Fibroblast of peridontal ligament (primary cell): ENCODE results near the gene TAF1B.
"Not testable (repeated sequence)": the region's sequence is repeated elsewhere in the genome, so short reads cannot be mapped to it uniquely, and the experiment has no call there.

Experiments
- DNase-seq: peaks from one replicate; pipeline ENCODE4 v3.0.0-alpha.2; 2010; ENCODE audit errors: extremely low read depth

TAF1B gene

DNA sequence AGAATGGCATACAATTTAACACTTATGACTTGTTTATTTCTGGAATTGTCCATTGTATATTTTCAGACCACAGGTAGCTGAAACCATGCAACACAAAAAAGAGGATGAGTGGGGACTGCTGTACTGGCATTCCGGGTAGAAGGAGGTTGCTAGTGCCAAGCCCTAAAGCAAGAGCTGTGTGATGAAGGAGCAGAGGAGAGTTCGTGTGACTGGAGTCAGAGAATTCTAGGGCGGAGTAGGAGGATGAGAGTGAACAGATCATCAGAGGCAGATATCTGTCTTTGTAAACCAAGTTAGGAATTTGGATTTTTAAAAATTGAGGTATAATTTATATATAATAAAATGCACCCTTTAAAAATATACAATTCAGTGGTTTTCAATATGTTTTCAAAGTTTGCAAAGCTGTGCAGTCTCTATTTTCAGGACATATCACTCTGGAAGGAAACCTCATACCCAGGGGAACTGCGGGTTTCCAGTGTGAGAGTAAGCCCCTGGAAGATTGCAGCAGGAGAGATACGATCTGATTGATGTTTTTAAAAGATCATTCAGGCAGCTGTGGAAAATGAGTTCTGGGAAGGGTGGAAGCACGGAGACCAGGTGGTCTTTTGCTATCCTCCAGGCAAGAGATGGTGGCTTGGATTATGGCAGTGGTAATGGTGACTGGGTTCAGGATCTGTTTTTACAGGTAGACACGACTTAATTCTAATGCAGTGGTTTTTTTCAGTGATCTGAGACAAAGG lies 36.4 kb downstream of the TAF1B start:
- no peak for DNase-seq

DNA sequence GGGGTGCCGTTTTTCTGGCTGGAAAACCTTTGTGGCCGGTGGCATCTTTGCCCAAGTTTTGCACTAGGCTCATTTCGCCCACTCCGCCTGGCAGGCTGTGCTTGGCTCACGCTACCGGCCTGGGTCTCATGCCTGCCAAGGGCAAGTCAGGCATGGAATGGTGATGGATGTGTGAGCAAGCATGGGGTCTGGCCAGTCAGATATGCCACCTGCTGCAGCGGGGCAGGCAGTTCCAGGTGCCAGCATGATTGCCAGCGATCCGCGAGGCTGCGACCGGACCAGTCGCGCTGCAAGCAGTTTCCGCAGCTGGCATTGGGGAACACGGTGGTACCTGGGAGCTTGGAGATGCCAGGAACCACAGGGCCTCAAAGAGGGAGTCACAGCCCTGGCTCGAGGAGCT lies 40.6 kb downstream of the TAF1B start:
- no peak for DNase-seq

DNA sequence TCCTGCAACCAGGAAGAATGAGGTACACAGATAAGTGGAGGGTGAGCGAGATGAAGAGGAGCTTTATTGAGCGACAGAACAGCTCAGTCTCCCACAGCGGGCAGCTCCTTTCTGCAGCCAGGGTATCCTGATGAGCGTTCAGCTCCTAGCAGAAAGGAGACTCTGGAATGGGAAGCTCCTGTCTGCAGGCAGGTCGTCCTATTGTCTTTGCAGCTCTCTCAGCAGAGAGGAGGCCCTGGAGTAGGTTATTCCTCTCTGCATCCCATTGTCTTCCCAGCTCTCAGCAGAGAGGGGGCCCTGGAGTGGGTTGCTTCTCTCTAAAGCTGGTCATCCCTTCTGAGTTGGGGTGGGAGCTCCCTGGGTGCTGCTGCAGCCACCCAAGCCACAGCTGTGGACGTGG lies 41.2 kb downstream of the TAF1B start:
- no peak for DNase-seq

DNA sequence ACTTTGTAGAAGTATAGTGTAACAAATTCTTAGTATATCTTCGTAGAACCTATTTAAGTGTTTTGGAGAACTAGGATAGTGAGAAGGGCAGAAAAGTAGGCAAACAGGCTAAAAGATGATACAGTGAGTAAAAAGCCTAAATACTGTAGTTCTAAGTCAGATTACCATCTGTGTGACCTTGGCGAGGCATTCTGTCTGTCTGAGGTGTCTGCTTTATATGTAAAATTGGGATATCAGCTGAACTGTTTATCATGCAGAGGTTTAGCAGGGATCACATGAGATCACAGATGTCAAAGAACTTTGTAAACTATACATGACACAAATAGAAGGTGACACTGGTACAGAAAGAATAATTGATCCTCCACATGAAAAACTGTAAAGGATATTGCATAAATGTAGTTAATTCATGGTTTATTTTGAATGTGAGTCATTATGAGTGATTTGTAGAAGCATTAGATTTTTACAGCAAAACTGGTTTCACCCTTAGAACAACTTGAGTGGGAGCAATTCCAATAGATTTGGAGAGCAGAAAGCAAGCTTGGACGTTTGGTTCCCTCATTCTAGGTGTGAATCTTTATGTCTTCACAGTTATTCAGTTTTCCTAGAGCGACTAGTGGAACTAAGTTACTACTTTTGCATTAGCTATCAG lies 41.9 kb downstream of the TAF1B start:
- DNase-seq: peak; percentile 33

DNA sequence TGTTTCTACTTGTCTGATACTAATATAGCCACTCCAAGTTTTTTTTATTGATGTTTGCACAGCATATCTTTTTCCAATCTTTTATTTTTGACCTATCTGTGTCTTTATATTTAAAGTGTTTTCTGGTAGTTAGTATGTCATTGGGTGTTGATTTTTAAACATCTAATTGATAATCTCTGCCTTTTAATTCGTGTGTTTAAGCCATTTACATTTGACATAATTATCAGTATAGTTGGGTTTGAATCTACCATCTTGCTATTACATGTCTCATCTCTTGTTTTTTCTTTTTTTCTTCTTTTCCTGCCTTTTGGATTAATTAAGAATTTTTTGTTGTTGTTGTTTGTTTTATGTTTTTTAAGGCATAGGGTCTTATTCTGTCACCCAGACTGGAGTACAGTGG lies 44.2 kb downstream of the TAF1B start:
- DNase-seq: no peak

DNA sequence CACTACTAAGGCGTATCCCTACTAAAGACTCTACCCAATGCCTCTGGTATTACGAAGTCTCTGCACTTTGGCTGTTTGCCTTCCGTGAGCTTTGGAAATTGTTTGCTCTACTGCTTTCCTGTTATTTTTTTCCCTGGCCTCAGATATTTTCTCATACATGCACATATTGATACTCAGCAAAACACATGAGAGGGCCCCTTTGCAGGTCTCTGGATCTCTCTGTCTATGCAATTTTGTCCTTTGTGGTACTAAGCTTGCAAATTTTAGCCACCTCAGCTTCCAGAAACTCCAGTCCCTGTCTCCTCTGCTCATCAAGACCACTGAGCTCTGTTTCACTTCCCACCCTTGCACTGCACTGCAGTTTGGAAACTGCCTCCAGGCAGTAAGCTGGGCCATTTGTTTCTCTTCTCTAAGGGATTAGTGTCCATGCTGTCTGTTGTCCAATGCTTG lies 46.6 kb downstream of the TAF1B start:
- peak; percentile 36 for DNase-seq

DNA sequence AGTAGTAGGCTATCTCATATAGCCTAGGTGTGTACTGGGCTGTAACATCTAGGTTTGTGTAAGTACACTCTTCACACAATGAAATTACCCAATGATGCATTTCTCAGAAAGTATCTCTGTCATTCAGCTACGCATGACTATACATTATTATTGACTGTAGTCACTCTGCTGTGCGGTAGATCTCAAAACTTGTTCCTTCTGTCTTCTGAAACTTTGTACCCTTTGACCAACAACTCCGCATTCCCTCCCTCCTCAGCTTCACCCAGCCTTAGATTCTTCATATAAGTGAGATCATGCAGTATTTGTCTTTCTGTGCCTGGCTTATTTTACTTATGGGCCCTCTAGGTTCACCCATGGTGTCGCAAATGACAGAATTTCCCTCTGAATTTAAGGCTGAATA lies 49.0 kb downstream of the TAF1B start:
- DNase-seq: no peak

DNA sequence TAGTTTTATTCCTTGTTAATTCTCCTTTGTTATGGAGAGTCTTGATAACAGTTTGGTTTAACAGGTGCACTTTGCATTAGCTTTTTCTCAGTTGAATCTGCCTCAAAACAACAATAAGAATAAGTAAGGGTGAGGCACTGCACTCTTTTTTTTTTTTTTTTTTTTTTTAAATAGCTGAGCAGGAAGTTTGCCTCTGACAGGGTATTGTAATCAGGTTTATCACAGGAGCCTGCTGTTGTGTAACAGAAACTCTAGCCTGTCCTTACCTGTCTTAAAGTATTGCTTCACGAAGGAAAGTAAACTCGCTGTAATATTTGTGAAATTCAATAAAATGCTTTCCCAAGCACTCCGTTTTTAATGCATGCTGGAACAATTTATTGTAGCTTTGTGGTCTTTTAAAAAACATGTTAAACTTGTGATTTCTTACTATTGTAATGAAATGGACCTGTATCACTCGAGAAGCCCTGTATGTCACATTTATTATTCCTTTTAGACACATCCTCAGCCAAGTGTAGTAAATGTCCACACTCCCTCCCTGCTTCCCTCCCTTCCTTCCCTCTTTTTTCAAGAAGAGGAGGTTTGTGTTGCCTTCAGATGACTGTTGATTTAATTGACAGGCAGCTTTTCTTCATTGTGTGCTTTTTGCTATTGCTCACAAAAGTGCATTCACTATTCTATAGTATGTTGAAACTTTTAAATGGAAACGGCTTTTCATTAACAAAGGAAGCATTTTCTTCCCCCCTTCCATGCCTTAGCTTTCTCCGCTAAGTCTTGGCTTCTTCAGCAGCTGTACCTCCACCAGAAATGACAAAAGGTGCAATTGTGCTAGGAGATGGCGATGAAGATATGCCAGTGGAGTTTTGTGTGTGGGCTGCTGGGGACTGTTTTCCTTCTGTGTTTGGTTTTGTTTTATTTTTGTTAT lies 52.7 kb downstream of the TAF1B start:
- no peak for DNase-seq

DNA sequence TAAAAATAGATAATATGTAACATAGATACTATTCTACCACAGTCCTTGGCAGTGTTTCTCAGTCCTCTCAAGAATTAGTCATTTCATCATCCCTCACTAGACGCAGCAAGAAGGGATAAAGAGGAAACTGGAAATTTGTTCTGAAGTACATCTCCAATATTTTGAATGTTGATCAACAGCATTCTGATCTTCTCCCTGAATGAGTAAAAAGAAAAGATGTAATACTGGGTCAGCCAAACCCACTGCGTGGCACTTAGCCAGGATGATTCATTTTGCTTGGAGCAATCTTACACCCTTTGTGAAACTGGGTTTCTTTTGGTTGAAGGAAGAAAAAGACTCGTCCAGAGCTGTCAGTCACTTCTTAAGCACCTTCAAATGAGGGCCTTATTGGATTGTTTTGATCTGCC lies 54.1 kb downstream of the TAF1B start:
- peak; percentile 98 for DNase-seq

DNA sequence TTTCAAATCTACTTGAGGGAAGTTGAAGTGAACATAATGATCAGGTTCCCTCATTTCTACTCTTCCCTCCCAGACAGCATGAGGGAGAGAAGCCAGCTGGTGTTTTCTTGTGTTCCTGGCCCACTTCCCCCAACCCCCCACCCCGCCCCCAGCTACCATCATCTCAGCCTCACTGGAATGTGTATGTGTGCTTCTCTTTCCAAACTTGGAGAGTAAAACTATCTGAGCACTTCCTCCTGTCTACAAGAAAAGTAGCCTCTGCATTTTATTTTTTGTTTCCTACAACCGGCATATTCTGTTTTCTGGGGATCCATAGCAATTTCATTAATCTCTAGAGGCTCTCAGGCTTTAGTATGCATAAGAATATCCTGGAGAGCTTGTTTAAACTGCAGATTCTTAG lies 54.6 kb downstream of the TAF1B start:
- peak; percentile 12 for DNase-seq

DNA sequence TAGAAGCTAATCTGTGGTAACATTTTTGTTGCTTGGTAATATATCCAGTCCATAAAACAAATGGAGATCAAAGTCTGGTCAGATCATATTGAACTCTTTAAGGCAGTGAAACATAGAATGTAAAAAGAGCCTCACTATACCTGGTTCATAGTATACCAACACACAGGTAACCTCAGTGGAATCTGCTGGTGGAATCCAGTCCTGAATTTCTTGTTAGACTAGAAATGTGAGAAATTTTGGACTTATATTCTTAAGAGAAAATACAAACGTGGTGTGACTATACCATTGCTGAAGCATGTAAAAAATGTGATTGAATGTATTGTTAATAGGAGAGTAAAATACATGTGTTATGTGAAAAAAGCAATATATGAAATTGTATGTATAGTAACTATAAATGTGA lies 62.1 kb downstream of the TAF1B start:
- no peak for DNase-seq

DNA sequence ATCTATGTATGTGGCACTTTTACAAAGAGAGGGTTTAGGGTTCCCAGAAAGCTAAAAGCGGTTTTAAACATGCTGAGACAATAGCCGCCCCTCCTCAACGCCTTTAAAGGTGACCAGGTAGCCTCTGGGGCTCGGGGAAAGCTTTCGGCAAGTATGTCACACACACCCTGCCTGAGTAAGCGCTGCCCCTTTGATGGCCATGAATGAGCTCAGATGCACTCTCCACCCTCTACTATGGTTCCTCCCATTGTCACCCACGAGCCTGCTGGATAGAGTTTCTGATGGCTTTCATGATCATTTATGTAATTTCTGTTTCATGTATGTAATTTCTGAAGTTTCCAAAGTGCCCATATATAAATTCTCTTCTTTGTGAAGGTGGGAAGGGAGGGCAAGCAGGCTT lies 64.1 kb downstream of the TAF1B start:
- no peak for DNase-seq

DNA sequence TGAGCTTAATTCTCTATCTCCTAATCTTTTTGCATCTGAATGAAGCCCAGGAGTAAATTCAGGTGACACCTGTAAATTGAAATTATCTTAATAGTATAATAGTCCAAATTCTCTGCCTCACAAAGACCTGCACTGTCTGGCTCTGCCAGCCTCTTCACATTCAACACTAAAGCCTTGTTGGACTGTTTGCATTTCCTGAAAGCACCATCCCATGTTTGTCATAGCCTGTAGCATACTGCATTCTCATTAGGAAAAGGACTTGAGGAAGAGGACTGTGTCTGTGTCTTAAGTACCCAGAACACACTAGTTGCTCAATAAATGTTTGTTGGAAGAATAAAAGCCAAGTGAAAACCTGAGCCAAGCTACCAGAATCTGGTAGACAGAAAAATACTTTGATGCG lies 65.4 kb downstream of the TAF1B start:
- no peak for DNase-seq

DNA sequence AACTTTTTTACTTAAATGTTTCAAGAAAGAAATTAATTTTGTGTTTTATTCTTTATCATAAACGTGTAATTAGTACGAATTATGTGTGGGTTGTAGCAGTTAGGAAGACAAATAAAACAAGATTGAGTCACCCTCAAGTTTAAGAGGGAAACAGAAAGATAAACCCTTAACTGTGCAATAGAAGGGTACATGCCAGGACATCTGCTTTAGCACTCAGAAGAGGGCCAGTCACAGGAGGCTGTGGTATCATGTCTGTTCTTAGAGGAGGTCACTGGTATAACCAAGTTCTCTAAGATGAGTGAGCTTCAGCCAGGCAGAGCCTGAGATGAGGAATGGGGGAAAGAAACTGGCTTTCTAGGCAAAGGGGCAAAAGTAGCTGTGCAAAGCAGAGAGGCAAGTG lies 65.8 kb downstream of the TAF1B start:
- DNase-seq: peak; percentile 64

DNA sequence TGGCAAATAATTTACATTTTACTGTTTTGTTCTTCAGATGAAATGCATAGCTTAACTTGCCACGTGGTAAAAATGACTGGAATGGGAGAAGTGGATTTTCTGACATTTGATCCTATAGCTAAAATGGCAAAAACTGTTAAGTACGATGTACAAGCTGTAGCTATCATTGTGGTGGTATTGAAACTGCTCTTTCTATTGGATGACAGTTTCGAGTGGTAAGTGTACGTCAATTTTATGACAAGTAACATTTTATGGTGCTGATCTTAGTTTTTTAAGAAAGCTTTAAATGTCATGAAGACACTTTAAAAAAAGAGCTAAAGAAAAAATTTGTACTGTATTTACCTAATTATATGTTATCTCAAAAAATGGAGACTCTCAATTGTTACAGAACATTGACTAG lies 67.4 kb downstream of the TAF1B start:
- DNase-seq: no peak

DNA sequence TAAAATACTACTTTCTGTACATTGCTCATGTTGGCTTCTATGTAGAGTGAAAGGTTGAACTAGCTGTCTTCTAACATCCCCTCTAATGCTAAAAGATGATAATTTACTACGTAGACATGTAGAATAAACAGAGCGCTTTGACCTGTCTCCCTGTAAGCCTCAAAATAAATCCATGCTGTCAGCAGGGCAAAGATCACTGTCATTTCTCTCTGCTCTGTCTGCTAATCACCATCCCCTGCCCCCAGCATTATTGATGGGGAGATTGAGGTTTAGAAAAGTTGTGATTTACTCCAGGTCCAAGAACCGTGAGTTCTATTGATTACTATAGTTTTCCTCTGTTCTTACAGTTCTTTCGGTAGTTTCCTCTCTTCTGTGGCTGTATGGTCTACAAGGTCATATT lies 69.2 kb downstream of the TAF1B start:
- DNase-seq: no peak

DNA sequence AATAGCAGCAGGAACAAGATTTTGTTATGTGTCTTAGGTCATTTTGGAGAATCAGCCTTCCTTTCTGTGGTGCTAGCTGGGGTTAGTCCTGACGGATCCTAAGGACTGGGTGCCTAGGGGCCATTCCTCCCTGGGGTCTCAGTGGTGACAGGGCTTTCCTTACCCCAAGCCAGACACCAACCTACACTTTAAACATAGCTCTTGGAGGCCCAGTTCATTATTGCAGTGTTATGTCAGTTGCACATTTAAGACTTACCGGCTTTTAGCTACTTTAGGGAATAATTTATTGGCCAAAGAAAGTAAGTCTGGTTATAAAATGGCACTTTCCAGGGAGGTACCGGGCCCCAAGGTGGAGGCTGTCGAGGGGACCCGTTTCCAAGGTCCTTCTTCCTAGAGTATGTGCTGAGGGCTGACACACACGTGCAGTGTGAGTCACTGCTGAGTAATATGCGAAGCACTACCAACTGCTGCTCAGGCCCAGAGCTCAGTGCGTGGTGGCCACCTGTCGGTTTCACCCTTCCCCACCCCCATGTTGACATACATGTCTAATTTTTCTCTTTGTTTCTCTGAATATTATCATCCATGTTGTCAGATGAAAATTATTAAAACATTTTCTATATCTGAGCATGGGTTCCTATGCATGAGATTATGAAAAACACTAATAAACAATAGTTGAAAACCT lies 71.3 kb downstream of the TAF1B start:
- DNase-seq: peak; percentile 34

DNA sequence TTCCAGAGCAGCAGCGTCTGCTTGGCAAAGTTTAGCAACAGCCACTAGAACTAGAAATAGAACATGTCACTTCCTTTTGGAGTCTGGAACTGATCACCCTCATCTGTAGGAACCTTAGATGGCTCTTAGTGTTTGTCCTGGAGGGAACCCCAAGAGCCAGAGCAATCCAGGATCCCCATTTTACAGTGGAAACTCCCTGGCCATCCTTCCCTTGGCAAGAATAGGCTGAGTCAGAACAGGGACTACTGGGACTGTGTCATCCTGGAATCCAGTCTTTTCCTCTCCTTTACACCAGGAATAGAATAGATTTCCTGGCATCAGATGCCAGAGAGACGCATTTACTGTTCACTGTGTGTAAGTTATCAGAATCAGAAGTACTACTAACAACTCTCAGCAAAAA lies 75.0 kb downstream of the TAF1B start:
- peak; percentile 23 for DNase-seq

DNA sequence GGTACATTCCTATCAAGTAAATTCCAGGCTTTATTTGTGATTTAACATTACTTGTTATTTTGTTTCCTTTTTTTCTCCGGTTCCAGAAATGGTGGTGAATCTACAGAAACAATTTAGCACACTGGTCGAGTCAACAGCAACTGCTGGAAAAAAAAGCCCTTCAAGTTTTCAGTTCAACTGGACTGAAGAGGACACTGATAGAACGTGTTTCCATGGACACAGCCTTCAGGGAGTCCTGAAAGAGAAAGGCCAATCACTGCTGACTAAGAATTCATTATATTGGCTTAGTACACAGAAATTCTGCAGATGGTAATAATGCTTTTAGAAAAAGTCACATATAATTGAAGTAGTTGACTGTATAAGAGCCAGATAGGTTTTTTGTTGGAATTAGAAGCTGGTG lies 76.2 kb downstream of the TAF1B start:
- DNase-seq: peak; percentile 16

DNA sequence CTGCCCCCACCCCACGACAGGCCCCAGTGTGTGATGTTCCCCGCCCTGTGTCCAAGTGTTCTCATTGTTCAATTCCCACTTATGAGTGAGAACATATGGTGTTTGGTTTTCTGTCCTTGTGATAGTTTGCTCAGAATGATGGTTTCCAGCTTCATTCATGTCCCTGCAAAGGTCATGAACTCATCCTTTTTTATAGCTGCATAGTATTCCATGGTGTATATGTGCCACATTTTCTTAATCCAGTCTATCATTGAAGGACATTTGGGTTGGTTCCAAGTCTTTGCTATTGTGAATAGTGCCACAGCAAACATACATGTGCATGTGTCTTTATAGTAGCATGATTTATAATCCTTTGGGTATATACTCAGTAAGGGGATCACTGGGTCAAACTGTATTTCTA lies 83.7 kb downstream of the TAF1B start:
- not testable (repeated sequence) for DNase-seq

DNA sequence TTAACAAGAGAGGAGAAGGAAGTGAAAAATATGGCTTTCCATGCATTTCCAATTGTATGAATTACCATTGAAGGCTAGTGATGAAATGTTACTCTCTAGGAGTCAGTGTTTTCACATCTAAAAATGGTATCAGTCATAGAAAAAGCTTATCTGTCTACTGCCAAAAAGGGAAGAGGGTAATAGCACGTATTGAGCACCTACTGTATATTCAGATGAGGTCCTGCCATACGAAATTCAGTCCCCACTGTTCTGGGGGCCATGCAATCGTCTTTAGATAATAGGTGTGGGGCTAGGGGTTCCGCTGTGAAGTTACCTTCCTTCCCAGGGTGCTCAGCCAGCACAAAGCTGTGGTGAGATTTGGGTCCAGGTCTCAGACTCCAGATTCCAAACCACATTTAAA lies 94.0 kb downstream of the TAF1B start:
- DNase-seq: no peak

DNA sequence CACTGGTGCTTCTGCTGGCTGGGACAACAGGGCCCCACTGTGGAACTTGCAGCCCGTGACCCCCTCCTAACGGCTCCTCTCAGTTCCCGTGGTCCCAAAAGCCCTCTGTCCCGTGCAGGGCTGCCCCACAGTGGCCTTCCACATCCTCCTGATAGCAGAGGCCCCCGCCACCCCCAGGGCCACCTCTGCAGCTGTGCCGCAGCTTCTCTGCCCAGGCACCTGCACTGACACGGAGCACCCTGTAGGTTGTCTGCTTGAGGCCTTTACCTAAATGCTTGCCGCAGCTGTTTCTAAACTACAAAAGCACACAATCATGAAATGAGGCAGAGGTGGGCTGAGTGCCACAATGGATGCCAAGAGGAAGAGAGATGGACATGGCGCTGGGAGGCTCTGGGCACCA lies 94.7 kb downstream of the TAF1B start:
- no peak for DNase-seq
